ENCODE data around the gene PSMD7. TPM values are rescaled to one million over a fixed set of nuclear protein-coding genes. Genes with fewer than 3 reads are reported as not detected.
"Not testable (repeated sequence)": the region's sequence is repeated elsewhere in the genome, so short reads cannot be mapped to it uniquely, and the experiment has no call there.

The PSMD7 gene
- total and polyA plus RNA-seq, 2 experiments from 2014 or later = 82.9 to 160 TPM

DNA sequence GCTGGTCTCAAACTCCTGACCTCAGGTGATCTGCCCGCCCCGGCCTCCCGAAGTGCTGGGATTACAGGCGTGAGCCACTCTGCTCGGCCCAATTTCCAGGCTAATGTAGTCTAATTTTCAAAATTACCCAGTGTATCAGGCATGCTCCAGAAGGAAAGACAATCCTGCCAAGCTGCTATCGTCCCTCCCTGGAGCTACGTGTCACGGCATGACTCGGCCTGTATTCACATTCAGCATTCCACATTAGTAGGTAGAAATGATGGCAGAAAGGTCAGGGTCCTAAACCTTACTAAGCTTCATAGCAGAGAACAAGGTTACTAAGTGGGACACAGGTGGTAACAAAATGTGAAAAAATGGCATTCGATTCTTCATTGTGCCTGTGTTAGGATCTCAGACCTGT lies 42.6 kb downstream of the PSMD7 start:
- H3K9me2 ChIP-seq (ENCODE audit: insufficient read depth); H4K20me1 ChIP-seq (ENCODE audit: insufficient read depth); H3K27ac ChIP-seq; H3K36me3 ChIP-seq (ENCODE audit: low read depth); H3K27me3 ChIP-seq (replicated peaks; ENCODE audit: insufficient read depth); H3K79me2 ChIP-seq (ENCODE audit: insufficient read depth); H2AFZ ChIP-seq; H3K9me3 ChIP-seq (ENCODE audit: low read depth); H3K4me3 ChIP-seq; H3F3A ChIP-seq (ENCODE audit: insufficient read depth); H3K4me1 ChIP-seq (ENCODE audit: insufficient read depth); DNase-seq; in situ Hi-C loops (cut with MboI); H3K9ac ChIP-seq; H3K4me2 ChIP-seq (ENCODE audit: unreplicated experiment): not testable (repeated sequence)
- WGBS, 2 experiments (ENCODE audit: low coverage in 1 of 2, low lambda C conversion rate in 2 of 2, missing lambda C conversion rate in 2 of 2) = 84 to 90% methylated on average over 10 of the region's 10 CpGs

DNA sequence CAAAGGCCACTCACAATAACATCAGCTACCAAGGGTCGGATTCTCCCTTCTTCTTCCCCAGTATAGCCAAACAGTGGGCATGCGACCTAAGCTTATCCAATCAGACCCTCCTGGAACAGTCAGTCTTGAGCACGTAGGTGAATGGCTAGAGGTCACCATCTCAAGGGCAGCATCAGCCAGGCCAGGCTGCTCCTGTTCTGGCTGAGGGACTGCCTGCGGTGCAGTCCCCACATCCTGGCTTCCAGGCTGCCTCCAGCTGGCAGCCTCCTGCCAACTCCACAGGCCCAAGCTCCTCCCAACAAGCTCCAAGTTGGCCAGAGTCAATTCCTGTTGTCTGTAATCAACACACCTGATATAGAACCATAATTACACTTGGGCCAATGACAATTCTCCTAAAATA lies 56.4 kb downstream of the PSMD7 start:
- H3K27ac ChIP-seq; H3K36me3 ChIP-seq (ENCODE audit: low read depth); H3K9me3 ChIP-seq (ENCODE audit: low read depth); H3K27me3 ChIP-seq (replicated peaks; ENCODE audit: insufficient read depth); H2AFZ ChIP-seq; H3K4me2 ChIP-seq (ENCODE audit: unreplicated experiment); H4K20me1 ChIP-seq (ENCODE audit: insufficient read depth); H3K9ac ChIP-seq; H3K9me2 ChIP-seq (ENCODE audit: insufficient read depth); DNase-seq; H3K79me2 ChIP-seq (ENCODE audit: insufficient read depth); H3K4me3 ChIP-seq; H3K4me1 ChIP-seq (ENCODE audit: insufficient read depth); H3F3A ChIP-seq (ENCODE audit: insufficient read depth); in situ Hi-C loops (cut with MboI): not testable (repeated sequence)
- 73 to 77% methylated on average over 4 of the region's 4 CpGs for WGBS, 2 experiments (ENCODE audit: low coverage in 1 of 2, low lambda C conversion rate in 2 of 2, missing lambda C conversion rate in 2 of 2)

Other genes with a start within 250 kb of the PSMD7 start
- gene NPIPB15, start 79.5 kb downstream of the PSMD7 start, total RNA-seq (2014; rRNA removed; shearing (Covaris generic)) = 0.11 TPM in 1 of 2 replicates, not detected in the other
- 1.6 and 1.8 TPM in 2 replicates for gene NPIPB15, start 79.5 kb downstream of the PSMD7 start, polyA plus RNA-seq (2016; fragmentation: Nextera tagmentation; extraction: Ambion mirVana)
- 0.22 TPM in 1 of 2 replicates, not detected in the other for gene CLEC18B, start 124.7 kb downstream of the PSMD7 start, total RNA-seq (2014; rRNA removed; shearing (Covaris generic))
- gene CLEC18B, start 124.7 kb downstream of the PSMD7 start, polyA plus RNA-seq (2016; fragmentation: Nextera tagmentation; extraction: Ambion mirVana) = 0.25 TPM in 1 of 2 replicates, not detected in the other

Measured in GM23248 (cell line).